ENCODE results near the gene CRYBB2.
"Not testable (repeated sequence)": the region's sequence is repeated elsewhere in the genome, so short reads cannot be mapped to it uniquely, and the experiment has no call there.

CRYBB2 gene

GRCh38 chr22:25197340-25197739, 22.1 kb upstream of the CRYBB2 start:
- in situ Hi-C loops (cut with HindIII; ENCODE audit: low sequenced_read_pairs), result no loop called here

- in situ Hi-C loops (cut with HindIII; ENCODE audit: low sequenced_read_pairs), result no loop called here
These were observed 19.5 kb upstream of the CRYBB2 start, which contains the start of gene CRYBB3 for GRCh38 chr22:25199731-25200520. TSS of gene CRYBB3 (plus strand) at chr22:25199858. CDS start at chr22:25201397, 1,539 bp downstream.

GRCh38 chr22:25200967-25201366, 18.5 kb upstream of the CRYBB2 start:
- in situ Hi-C loops (cut with HindIII; ENCODE audit: low sequenced_read_pairs), result no loop called here

GRCh38 chr22:25201557-25202273, 17.7 kb upstream of the CRYBB2 start:
- in situ Hi-C loops (cut with HindIII; ENCODE audit: low sequenced_read_pairs), result no loop called here

- in situ Hi-C loops (cut with HindIII; ENCODE audit: low sequenced_read_pairs), result no loop called here
These were observed 17.0 kb upstream of the CRYBB2 start for GRCh38 chr22:25202290-25202921.

GRCh38 chr22:25203082-25203481, 16.4 kb upstream of the CRYBB2 start:
- in situ Hi-C loops (cut with HindIII; ENCODE audit: low sequenced_read_pairs), result no loop called here

GRCh38 chr22:25204547-25204946, 14.9 kb upstream of the CRYBB2 start:
- in situ Hi-C loops (cut with HindIII; ENCODE audit: low sequenced_read_pairs), result not testable (repeated sequence)

- in situ Hi-C loops (cut with HindIII; ENCODE audit: low sequenced_read_pairs), result no loop called here
These were observed 13.6 kb upstream of the CRYBB2 start for GRCh38 chr22:25205847-25206246.

- in situ Hi-C loops (cut with HindIII; ENCODE audit: low sequenced_read_pairs), result no loop called here
These were observed 12.4 kb upstream of the CRYBB2 start for GRCh38 chr22:25206998-25207397.

GRCh38 chr22:25207553-25208157, 11.8 kb upstream of the CRYBB2 start:
- in situ Hi-C loops (cut with HindIII; ENCODE audit: low sequenced_read_pairs), result no loop called here

GRCh38 chr22:25208328-25208727, 11.1 kb upstream of the CRYBB2 start:
- in situ Hi-C loops (cut with HindIII; ENCODE audit: low sequenced_read_pairs), result no loop called here

- in situ Hi-C loops (cut with HindIII; ENCODE audit: low sequenced_read_pairs), result no loop called here
These were observed 10.5 kb upstream of the CRYBB2 start for GRCh38 chr22:25208743-25209505.

- in situ Hi-C loops (cut with HindIII; ENCODE audit: low sequenced_read_pairs), result no loop called here
These were observed 8.6 kb upstream of the CRYBB2 start for GRCh38 chr22:25210793-25211192.

- in situ Hi-C loops (cut with HindIII; ENCODE audit: low sequenced_read_pairs), result no loop called here
These were observed 7.1 kb upstream of the CRYBB2 start for GRCh38 chr22:25212337-25212736.

GRCh38 chr22:25213221-25213620, 6.2 kb upstream of the CRYBB2 start:
- in situ Hi-C loops (cut with HindIII; ENCODE audit: low sequenced_read_pairs), result no loop called here

- in situ Hi-C loops (cut with HindIII; ENCODE audit: low sequenced_read_pairs), result no loop called here
These were observed 3.2 kb upstream of the CRYBB2 start for GRCh38 chr22:25216230-25216629.

GRCh38 chr22:25219948-25220442, 556 bp downstream of the CRYBB2 start:
- in situ Hi-C loops (cut with HindIII; ENCODE audit: low sequenced_read_pairs), result no loop called here

- in situ Hi-C loops (cut with HindIII; ENCODE audit: low sequenced_read_pairs), result no loop called here
These were observed 2.4 kb downstream of the CRYBB2 start for GRCh38 chr22:25221790-25222189.

- in situ Hi-C loops (cut with HindIII; ENCODE audit: low sequenced_read_pairs), result no loop called here
These were observed 3.9 kb downstream of the CRYBB2 start for GRCh38 chr22:25223269-25223850.

GRCh38 chr22:25228822-25229221, 9.4 kb downstream of the CRYBB2 start:
- in situ Hi-C loops (cut with HindIII; ENCODE audit: low sequenced_read_pairs), result no loop called here
